ENCODE results near the gene HS6ST1.

The HS6ST1 gene

DNA sequence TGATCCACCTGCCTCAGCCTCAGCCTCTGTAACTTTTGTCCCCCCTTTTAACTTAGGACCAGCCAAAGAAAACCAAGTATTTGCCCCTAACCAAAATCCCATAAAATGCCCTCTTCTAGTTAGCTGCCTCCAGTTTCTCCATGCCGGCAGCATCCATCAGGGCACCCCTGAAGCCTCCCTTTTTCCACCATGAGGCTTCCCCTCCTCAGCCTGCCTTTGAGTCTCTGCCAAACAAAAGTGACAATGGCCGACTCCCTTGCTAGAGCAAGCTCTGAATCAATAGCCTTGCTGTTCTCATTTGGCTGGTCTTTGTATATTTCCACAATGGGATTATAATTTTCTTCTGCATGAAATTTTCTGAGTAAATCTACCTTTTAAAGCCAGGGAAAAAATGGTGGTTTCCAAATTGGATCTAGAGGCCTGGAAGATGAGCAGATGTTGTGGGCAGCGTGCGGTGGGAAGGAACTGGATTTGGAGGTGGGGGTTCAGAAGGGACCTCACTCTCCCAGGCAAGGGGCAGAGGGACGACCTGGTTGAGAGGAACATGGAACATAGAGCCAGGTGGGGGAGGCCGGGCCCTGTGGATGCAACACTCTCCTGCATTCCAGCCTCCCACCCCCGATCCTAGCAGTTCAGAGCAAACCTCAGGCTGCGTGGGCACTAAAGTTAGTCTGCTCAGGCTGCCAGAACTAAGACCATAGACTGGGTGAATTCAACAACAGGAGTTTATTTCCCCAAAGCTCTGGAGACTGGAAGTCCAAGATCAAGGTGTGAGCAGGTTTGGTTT is 80.6 kb downstream of the HS6ST1 start:
- H3K4me3 ChIP-seq (ENCODE audit: low read depth, low read length): no peak overlapping the region
- TF ChIP-seq, protein P1, sequence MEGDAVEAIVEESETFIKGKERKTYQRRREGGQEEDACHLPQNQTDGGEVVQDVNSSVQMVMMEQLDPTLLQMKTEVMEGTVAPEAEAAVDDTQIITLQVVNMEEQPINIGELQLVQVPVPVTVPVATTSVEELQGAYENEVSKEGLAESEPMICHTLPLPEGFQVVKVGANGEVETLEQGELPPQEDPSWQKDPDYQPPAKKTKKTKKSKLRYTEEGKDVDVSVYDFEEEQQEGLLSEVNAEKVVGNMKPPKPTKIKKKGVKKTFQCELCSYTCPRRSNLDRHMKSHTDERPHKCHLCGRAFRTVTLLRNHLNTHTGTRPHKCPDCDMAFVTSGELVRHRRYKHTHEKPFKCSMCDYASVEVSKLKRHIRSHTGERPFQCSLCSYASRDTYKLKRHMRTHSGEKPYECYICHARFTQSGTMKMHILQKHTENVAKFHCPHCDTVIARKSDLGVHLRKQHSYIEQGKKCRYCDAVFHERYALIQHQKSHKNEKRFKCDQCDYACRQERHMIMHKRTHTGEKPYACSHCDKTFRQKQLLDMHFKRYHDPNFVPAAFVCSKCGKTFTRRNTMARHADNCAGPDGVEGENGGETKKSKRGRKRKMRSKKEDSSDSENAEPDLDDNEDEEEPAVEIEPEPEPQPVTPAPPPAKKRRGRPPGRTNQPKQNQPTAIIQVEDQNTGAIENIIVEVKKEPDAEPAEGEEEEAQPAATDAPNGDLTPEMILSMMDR (IDR thresholded peaks at IDR 0.05; ENCODE audit: low read depth, low read length): no peak

DNA sequence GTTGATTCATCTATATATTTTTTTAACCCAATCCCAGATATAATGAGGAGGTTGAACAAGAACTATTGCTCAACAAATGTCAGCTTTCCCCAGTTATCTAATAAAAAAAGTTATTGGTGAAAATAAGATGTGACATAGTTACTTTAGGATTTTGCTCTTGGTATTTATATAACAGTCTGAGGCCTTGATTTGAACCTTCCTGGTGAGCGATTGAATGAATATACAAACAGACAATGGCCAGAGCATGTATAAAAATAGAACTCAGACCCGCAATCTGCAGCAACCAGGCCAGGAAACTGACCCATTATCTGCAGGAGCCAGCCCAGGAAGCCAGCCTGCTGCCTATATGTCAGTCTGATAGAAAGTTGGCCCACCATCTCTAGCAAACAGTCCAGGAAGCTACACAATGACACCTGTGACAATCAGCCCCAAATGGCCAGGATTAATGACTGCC is 81.6 kb downstream of the HS6ST1 start:
- TF ChIP-seq, protein P1 (IDR thresholded peaks at IDR 0.05; ENCODE audit: low read depth, low read length): no peak
- no peak overlapping the region for H3K4me3 ChIP-seq (ENCODE audit: low read depth, low read length)

DNA sequence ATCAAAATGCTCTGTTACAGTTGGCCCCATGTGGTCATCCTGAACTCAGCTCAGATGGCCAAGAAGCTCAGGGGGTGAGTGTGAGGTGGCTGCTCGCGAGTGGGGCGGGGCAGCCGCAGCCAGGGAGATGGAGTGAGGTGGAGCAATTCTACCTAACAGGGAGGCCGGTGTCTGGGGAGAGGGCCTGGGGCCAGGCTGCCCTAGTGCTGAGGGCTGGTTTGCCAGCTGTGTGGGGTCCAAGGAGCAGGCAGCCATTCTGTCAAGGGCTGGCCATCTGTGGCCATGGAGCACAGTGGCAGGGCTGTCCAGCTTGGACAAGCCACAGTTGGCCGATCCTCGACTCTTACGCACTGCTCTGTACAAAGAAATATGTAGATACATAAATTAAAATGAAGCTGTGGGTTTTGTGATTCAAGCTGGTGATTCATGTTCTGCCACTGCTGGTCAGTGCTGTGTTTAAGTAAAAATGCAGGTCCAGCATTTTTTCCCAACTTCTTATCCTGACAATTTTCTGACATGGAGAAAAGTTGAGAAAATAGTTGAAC is 82.1 kb downstream of the HS6ST1 start:
- no peak overlapping the region for H3K4me3 ChIP-seq (ENCODE audit: low read depth, low read length)
- TF ChIP-seq, protein P1 (IDR thresholded peaks at IDR 0.05; ENCODE audit: low read depth, low read length): no peak

DNA sequence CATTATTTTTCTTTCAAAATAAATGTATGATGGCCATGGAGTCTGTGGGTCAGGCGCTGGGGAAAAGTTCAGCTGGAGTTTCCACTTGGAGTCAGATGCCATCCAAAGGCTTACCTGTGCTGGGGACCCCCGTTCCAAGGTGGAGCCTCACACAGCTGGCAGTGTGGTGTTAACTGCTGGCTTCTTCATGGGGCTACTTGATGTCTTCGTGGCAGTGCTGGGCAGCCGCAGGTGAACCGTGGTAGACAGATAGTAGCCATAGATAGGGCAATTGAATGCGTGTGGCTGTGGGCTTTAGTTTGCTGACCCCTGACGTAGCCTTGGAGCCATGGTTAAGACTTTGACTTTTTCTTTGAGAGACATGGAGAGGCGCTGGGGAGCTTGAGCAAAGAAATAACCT is 83.1 kb downstream of the HS6ST1 start:
- TF ChIP-seq, protein P1 (IDR thresholded peaks at IDR 0.05; ENCODE audit: low read depth, low read length): no peak
- H3K4me3 ChIP-seq (ENCODE audit: low read depth, low read length): no peak overlapping the region

DNA sequence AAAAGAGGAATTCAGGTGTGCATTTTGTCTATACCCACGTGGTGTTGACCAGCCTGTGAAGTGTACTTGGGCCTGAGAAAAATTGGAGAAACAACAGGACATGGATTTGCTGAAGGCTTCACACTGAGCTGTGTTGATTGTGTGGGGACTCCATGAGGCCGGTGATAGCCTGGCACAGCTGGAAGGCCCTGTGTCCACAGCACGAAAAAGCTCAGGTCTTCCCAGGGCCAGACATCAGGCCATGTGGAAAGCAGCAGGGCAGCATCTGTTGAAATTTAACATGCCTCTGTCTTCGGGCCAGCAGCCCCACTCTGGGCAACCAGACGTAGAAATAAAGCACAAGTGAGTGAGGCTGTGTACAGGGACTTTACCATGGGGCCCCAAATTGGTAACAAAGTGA is 84.1 kb downstream of the HS6ST1 start:
- TF ChIP-seq, protein P1 (IDR thresholded peaks at IDR 0.05; ENCODE audit: low read depth, low read length): no peak; the same call in 1 of the 2 replicates
- H3K4me3 ChIP-seq (ENCODE audit: low read depth, low read length): no peak overlapping the region

DNA sequence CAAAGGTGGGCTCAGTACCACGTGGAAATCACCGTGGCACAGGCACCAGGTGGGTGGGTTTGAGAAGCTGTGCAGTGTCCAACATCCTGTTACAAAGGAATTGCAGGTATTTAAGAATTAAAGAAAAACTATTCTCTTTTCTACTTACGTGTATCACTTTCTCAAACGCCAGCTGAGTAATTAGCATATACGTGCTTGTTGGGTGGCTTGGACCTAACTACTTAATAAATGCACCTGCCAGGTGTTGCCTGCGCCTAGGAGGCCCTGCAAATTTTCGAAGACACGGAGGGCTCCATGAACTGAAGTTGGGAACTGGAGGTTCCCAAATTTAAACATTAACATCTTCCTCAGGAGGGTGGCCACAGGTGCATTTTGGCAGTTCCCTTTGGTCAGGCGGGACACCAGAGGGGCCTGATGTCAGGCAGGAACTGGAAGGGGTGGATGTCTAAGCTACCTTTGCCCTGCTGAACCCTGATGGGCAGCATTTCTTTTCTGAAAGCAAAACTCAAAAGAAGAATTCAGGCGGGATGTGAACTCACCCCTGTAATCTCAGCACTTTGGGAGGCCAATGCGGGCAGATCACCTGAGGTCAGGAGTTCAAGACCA is 84.8 kb downstream of the HS6ST1 start:
- TF ChIP-seq, protein P1 (IDR thresholded peaks at IDR 0.05; ENCODE audit: low read depth, low read length): no peak; the same call in 1 of the 2 replicates
- H3K4me3 ChIP-seq (ENCODE audit: low read depth, low read length): no peak overlapping the region

Measured in WI38 (cell line).